Stimulated activated memory B cell treated with anti-CD40 and anti-IgM and Interleukin-4, amounts not matched to agents 10 μg/mL and 1 μg/mL and 100 μg/mL, for 72 hours (primary cell): ENCODE results near the gene ZDHHC16.
A peak's percentile ranks its signal among the peaks of the same experiment; 100 is the strongest.

ENCODE experiments used
- ATAC-seq: fragments of 150-1000 bp; cut with Tn5 transposase; 2 replicates; pipeline ENCODE4 v1.10.0; 2021
- H3K27ac Mint-ChIP-seq: one replicate; pipeline ENCODE4 v1.8.0; 2022; ENCODE audit warnings: mild to moderate bottlenecking, mixed read lengths
- H3K27me3 Mint-ChIP-seq: one replicate; pipeline ENCODE4 v1.8.0; 2022; ENCODE audit warnings: mixed read lengths
- H3K36me3 Mint-ChIP-seq: one replicate; pipeline ENCODE4 v1.8.0; 2022; ENCODE audit warnings: mixed read lengths
- H3K4me1 Mint-ChIP-seq: one replicate; pipeline ENCODE4 v1.8.0; 2022; ENCODE audit warnings: mixed read lengths
- H3K4me3 Mint-ChIP-seq: one replicate; pipeline ENCODE4 v1.8.0; 2022; ENCODE audit warnings: mild to moderate bottlenecking, moderate library complexity, mixed read lengths
- H3K9me3 Mint-ChIP-seq: one replicate; pipeline ENCODE4 v1.8.0; 2022; ENCODE audit warnings: mixed read lengths

ZDHHC16 gene

DNA sequence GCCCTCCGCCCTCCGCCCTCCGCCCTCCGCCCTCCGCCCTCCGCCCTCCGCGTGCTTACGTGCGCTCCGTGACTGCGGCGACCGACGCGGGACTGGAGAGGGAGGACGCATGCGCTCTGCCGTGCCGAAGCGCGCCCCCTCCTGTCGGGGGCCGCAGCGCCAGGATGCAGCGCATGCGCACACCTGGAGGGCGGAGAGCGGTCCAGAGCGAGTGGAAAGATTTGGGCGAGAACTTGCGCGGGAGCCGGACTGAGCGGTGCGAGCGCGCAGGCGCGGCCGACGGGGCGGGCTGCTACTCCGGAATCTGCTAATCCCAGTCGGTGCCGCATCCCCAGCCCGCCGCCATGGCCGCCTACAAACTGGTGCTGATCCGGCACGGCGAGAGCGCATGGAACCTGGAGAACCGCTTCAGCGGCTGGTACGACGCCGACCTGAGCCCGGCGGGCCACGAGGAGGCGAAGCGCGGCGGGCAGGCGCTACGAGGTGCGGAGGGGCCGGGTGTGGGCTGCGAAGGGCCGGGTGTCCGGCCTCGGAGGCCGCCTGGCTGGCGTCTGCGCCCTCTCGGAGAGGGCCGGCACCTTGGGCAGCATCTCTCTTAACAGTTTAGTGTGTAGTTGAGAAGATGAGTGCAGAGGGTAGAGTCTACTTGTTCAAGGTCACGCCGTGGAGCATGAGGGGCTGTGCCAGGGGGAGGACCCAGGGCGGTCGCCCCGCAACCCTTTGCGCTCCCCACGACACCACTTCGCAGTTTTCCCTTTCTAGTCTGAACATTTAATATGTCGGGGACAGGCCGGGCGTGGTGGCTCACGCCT is 19.8 kb upstream of the ZDHHC16 start, which contains the start of gene PGAM1:
Gene PGAM1, plus strand, starts transcription at position 228 of the 812 bp plus-strand sequence. Its CDS starts 117 bp downstream, at position 345.
- H3K36me3 Mint-ChIP-seq, result no peaks in the 10 kb centered on the region
- no peaks in the 10 kb centered on the region for H3K27me3 Mint-ChIP-seq
- peak within 1 kb of the TSS; percentile 85 for H3K4me3 Mint-ChIP-seq
- peaks cover 30% of the 10 kb centered on the region for H3K4me1 Mint-ChIP-seq
- ATAC-seq, result peak; percentile 96
- H3K9me3 Mint-ChIP-seq, result no peaks in the 10 kb centered on the region
- H3K27ac Mint-ChIP-seq, result peak within 1 kb of the TSS; percentile 92

DNA sequence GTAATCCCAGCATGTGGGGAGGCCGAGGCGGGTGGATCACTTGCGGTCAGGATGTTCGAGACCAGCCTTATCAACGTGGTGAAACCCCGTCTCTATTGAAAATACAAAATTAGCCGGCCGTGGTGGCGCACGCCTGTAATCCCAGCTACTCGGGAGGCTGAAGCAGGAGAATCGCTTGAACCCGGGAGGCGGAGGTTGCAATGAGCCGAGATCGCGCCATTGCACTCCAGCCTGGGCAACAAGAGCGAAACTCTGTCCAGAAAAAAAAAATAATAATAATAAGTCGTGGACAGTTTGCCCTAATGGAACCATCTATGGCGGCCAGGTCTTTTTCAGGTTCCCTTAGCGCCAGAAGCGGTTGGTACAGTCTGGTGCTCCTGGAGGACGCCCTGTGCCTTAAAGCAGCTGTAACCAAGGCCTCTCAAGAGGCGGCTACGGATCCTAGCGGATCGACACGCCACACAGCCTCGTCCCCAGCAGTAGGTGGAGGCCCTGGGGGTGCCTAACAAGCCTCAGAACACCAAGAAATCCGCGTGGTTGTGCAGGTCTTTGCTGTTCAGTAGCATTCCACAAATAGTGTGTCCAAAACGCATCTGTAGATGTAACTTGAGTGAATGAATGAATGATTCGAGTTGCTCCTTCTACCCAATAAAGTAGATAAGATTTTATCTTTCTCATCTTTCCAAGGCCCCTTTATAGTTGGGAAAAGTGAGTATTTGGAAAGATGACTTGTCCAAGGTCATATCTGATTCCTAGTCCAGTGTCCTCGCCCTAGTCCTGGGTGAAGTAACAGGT is 19.0 kb upstream of the ZDHHC16 start:
- Mint-ChIP-seq H3K4me3 (peak overlapping the region; percentile 85), H3K27me3 (no peaks in the 10 kb centered on the region), H3K4me1 (peaks cover 30% of the 10 kb centered on the region), H3K36me3 (peaks cover 8% of the 10 kb centered on the region), H3K9me3 (no peaks in the 10 kb centered on the region), H3K27ac (peak overlapping the region; percentile 92)
- ATAC-seq, result no peak

DNA sequence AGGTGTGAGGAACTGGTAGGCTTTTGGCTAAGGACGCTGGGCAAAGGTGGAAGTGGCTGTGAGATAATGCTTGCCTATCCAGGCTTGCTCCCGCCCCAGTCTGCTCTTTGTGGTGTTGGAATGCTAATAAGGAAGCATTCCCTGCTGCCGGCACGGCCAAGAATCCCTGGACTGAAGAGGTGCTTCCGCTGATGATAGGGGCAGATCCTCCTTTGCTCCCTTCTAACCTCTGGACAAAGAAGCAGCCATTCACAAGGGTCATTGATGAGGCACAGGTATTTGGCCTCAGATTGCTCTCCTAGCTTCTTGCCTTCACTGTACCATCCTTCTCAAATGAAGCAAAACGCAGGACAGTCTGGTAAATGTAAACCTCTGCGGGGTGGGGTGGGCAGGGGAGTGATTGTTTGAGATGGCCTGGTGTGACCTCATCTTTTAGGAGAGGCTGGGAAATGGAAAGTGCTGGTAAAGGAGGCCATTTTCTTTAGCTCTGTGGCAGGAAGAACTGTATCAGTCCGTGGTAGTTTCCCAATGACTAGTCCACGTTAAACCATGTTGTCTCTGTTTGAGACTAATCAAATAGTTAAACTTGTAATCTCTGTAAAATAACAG is 18.3 kb upstream of the ZDHHC16 start:
- Mint-ChIP-seq H3K27me3 (no peaks in the 10 kb centered on the region), H3K4me3 (peak overlapping the region; percentile 85), H3K36me3 (peaks cover 11% of the 10 kb centered on the region), H3K9me3 (no peaks in the 10 kb centered on the region), H3K27ac (peak overlapping the region; percentile 92), H3K4me1 (peaks cover 30% of the 10 kb centered on the region)
- no peak for ATAC-seq

DNA sequence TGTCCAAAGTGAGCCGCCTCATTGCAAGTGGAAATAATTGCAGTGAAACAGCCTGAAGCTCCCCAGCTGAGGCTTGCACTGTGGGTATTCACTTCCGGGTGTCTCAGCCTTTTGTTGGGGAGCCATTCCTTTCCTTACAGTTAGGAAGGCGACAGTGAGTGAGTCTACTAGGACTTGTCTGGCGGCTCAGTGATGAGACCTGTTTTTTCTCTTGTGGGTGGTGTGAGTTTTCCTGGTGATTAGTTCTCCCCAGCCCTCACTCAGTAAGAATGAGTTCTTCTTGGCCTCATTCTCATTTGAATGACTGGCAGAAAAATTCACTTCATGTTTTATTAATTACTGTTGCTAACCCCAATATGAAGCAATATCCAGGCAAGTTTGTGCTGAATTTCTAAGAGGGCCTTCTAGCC is 17.4 kb upstream of the ZDHHC16 start:
- H3K27ac Mint-ChIP-seq, result peak overlapping the region; percentile 92
- H3K9me3 Mint-ChIP-seq, result no peaks in the 10 kb centered on the region
- peak overlapping the region; percentile 85 for H3K4me3 Mint-ChIP-seq
- H3K4me1 Mint-ChIP-seq, result peaks cover 22% of the 10 kb centered on the region
- no peak for ATAC-seq
- H3K36me3 Mint-ChIP-seq, result peaks cover 15% of the 10 kb centered on the region
- H3K27me3 Mint-ChIP-seq, result no peaks in the 10 kb centered on the region

DNA sequence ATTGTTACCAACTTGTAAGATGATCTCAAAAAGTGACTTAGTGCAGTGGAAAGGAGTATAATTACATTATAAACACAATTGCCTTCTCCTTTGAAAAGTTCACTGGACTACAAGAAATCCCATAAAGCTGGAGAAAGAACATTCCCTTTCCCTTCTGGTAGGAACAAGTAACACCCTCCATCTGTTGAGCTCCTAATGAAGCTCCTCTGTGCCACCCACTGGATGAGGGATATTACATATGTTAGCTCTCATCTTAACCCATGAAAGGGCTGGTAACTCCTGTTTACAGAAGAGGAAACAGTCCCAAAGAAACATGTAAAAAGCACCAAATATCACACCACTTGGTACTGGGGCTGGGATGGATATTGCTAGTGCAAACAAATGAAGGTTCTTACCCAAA is 11.9 kb upstream of the ZDHHC16 start:
- Mint-ChIP-seq H3K4me1 (peaks cover 4% of the 10 kb centered on the region), H3K27ac (no peak overlapping the region), H3K27me3 (no peaks in the 10 kb centered on the region), H3K4me3 (no peak overlapping the region), H3K9me3 (no peaks in the 10 kb centered on the region), H3K36me3 (peaks cover 30% of the 10 kb centered on the region)
- ATAC-seq, result no peak

DNA sequence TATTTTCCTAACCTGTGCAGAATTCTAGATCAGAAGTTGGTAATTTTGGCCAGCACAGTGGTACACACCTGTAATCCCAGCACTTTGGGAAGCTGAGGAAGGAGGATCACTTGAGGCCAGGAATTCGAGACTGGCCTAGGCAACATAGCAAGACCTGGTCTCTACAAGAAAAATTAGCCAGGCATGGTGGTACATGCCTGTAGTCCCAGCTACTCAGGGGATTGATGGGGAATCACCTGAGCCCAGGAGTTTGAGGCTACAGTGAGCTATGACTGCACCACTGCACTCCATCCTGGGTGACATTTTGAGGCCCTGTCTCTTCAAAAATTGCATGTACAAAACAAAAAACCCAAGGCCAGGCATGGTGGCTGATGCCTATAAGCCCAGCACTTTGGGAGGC is 11.4 kb upstream of the ZDHHC16 start:
- Mint-ChIP-seq H3K36me3 (peaks cover 30% of the 10 kb centered on the region), H3K27ac (no peak overlapping the region), H3K4me3 (no peak overlapping the region), H3K9me3 (no peaks in the 10 kb centered on the region), H3K27me3 (no peaks in the 10 kb centered on the region), H3K4me1 (no peaks in the 10 kb centered on the region)
- ATAC-seq, result no peak

DNA sequence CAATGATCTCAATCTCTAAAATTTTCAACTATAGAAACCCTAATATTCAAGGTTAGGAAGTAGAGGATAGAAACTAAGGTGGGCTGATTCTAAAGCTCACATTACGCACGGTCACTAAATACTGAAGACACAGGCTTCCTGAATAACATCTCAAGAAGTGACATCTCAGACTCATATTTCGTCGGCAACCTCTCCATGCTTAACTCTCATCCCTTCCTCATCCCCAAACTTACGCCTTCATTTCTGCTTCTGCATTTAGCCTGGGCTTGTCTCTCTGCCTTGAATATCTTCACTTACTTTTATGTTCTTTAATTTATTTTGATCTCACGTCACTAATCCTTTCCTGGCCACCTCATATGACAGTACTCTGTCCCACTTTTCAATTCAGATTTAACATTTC is 10.8 kb upstream of the ZDHHC16 start:
- no peak for ATAC-seq
- Mint-ChIP-seq H3K4me3 (no peak overlapping the region), H3K9me3 (no peaks in the 10 kb centered on the region), H3K36me3 (peaks cover 30% of the 10 kb centered on the region), H3K27ac (no peak overlapping the region), H3K4me1 (no peaks in the 10 kb centered on the region), H3K27me3 (no peaks in the 10 kb centered on the region)

DNA sequence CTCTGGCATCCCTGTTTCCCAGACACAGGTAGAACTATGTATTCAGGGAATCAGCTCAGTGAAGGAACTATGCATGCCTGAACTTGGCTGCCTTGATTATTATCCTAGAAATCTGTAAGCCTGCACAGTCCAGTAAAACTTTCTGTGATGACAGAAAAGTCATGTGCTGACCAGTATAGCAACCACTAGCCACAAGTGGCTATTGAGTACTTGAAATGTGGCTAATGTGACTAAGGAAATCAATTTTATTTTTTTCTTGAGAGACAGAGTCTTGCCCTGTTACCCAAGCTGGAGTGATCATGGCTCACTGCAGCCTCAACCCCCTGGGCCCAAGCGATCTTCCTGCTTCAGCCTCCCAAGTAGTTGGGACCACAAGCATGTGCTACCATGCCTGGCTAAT is 3.7 kb upstream of the ZDHHC16 start:
- peaks cover 29% of the 10 kb centered on the region for H3K4me1 Mint-ChIP-seq
- no peak overlapping the region for H3K4me3 Mint-ChIP-seq
- H3K27ac Mint-ChIP-seq, result no peak overlapping the region
- no peaks in the 10 kb centered on the region for H3K9me3 Mint-ChIP-seq
- H3K36me3 Mint-ChIP-seq, result peaks cover 13% of the 10 kb centered on the region
- H3K27me3 Mint-ChIP-seq, result no peaks in the 10 kb centered on the region
- no peak for ATAC-seq

DNA sequence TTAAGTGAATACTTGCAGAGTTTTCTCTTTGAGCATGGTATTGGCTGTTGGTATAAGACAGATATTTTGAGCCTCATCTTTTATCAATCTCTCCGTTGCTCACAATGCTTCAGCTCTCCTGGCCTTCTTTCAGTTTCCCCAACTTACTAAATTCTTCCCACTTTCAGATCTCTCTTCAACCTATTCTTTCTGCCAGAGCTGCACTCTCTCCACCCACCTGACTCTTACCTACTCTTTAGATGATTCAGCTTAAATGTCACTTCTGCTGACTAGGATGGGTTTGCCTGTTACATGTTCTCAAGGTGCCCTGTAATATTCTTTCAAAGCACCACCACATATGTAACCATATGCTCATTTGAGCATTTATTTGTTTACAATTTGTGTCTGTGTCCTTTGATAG is 1.8 kb upstream of the ZDHHC16 start:
- H3K9me3 Mint-ChIP-seq, result no peaks in the 10 kb centered on the region
- H3K27ac Mint-ChIP-seq, result peak overlapping the region; percentile 84
- ATAC-seq, result no peak
- H3K27me3 Mint-ChIP-seq, result no peaks in the 10 kb centered on the region
- H3K4me3 Mint-ChIP-seq, result peak overlapping the region; percentile 93
- H3K36me3 Mint-ChIP-seq, result peaks cover 13% of the 10 kb centered on the region
- peaks cover 48% of the 10 kb centered on the region for H3K4me1 Mint-ChIP-seq

DNA sequence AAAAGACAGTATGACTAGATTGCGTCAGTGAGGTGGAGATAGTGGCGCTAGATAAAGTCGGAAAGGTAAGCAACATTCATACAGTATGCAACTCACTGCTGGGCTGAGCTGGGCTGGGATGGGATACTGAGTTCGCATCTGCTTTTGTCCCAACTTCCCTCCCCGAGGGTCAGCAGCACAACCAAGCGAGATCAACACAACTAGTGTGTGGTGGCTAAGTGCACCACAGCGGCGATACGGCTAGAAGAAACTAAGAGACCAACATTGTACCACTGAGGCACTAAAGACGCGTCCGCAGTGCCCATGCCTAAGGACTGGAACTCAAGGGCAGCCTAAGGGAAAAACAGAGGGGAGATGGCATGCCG is 636 bp upstream of the ZDHHC16 start:
- peaks cover 14% of the 10 kb centered on the region for H3K36me3 Mint-ChIP-seq
- H3K4me1 Mint-ChIP-seq, result peaks cover 50% of the 10 kb centered on the region
- no peaks in the 10 kb centered on the region for H3K9me3 Mint-ChIP-seq
- H3K4me3 Mint-ChIP-seq, result peak overlapping the region; percentile 93
- H3K27ac Mint-ChIP-seq, result peak overlapping the region; percentile 84
- ATAC-seq, result no peak
- H3K27me3 Mint-ChIP-seq, result no peaks in the 10 kb centered on the region

DNA sequence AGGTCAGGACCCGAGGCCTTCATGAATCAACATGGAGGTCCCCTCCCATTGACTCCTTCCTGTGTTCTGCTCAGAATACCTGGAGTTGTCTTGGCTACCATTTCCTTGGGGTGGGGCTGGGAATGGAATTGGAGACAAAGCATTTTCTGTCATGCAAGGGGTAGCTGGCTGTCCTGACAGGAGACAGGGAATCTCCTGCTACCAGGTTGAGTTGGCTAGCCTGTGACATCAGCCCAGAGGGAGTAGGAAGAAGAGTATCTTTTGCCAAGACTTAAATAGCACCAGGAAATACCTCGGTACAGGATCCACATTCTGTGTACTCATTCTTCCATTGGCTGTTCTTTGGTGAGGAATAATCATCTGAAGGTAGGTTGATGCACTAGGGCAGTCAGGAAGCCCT is 4.9 kb downstream of the ZDHHC16 start:
- Mint-ChIP-seq H3K4me1 (peaks cover 49% of the 10 kb centered on the region), H3K27ac (no peak overlapping the region), H3K9me3 (no peaks in the 10 kb centered on the region), H3K36me3 (peaks cover 20% of the 10 kb centered on the region), H3K27me3 (no peaks in the 10 kb centered on the region), H3K4me3 (no peak overlapping the region)
- ATAC-seq, result no peak

DNA sequence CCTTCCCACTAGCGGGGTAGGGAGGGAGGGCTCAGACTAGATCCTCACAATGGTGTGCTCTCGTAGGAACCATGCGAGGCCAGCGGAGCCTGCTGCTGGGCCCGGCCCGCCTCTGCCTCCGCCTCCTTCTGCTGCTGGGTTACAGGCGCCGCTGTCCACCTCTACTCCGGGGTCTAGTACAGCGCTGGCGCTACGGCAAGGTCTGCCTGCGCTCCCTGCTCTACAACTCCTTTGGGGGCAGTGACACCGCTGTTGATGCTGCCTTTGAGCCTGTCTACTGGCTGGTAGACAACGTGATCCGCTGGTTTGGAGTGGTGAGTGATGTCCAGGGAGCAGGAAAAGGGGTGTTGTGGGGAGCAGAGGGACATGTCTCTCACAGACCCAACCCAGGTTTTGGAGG is 5.6 kb downstream of the ZDHHC16 start:
- Mint-ChIP-seq H3K27me3 (no peaks in the 10 kb centered on the region), H3K27ac (no peak overlapping the region), H3K4me3 (no peak overlapping the region), H3K4me1 (peaks cover 43% of the 10 kb centered on the region), H3K36me3 (peaks cover 20% of the 10 kb centered on the region), H3K9me3 (no peaks in the 10 kb centered on the region)
- ATAC-seq, result no peak

DNA sequence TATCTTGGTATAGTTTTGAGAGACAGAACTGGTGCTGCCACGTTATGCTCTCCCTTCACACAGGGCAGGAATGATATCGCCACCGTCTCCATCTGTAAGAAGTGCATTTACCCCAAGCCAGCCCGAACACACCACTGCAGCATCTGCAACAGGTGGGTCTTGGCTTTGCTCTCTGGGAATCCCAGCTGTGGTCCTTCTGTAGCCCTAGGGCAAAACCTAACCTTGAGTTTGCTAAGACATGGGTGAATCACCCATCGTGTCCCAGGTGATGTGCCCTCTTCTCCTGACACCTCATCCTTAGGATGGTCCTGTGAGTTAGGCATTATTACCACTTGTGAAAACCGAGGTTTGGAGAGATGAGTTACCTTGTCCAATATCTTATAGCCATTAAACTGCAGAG is 6.4 kb downstream of the ZDHHC16 start:
- Mint-ChIP-seq H3K9me3 (no peaks in the 10 kb centered on the region), H3K4me1 (peaks cover 36% of the 10 kb centered on the region), H3K4me3 (no peak overlapping the region), H3K27me3 (no peaks in the 10 kb centered on the region), H3K36me3 (peaks cover 20% of the 10 kb centered on the region), H3K27ac (no peak overlapping the region)
- no peak for ATAC-seq

DNA sequence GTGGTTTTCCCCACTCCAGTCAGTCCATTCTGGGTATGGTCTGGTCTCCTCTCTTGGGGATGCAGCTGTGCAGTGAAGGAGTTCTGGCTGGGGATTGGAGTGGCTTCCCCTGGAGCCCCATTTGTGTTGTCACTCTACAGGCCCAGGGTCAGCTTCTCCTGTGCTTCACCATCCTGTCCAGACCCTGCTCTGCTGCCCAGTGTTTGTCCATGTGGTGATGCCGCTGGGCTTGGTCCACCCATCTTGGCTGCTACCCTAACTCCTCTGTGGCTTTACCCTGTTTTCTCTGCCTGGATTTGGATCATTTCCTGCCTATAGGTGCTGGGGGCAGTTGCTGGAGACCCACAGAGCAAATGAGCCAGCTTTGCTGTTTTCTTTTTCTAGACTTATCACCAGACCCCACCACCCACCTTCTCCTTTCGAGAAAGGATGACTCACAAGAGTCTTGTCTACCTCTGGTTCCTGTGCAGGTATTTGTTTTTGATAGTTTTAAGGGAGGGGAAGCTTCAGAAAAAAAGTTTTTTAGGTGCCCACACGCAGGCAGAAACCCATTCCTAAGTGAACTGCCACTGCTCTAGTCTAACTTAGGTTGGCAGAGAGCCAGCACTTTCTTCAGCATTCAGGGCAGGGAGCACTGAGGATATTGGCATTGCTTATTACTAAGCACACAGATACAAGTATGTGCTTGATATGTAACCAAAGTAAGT is 8.5 kb downstream of the ZDHHC16 start:
- no peak for ATAC-seq
- Mint-ChIP-seq H3K36me3 (peaks cover 36% of the 10 kb centered on the region), H3K4me1 (peaks cover 18% of the 10 kb centered on the region), H3K27ac (peak overlapping the region; percentile 42), H3K9me3 (no peaks in the 10 kb centered on the region), H3K27me3 (no peaks in the 10 kb centered on the region), H3K4me3 (no peak overlapping the region)
